Mesodermal cell (in vitro differentiated cells): Measurements from ENCODE around the gene BGN.

Experiments used
- H3K27ac ChIP-seq: 2 replicates; pipeline ENCODE4 v1.7.0; 2013; ENCODE audit warnings: mild to moderate bottlenecking, low read depth, low read length, moderate library complexity; ENCODE audit not compliant: severe bottlenecking
- H3K36me3 ChIP-seq: 2 replicates; pipeline ENCODE4 v1.7.1; 2013; ENCODE audit warnings: mild to moderate bottlenecking, low read length, moderate library complexity; ENCODE audit not compliant: control insufficient read depth, insufficient read depth
- H3K4me1 ChIP-seq: one replicate; pipeline ENCODE4 v1.7.1; 2013; ENCODE audit warnings: mild to moderate bottlenecking, low read length; ENCODE audit not compliant: insufficient read depth, control insufficient read depth, poor library complexity, severe bottlenecking
- H3K4me3 ChIP-seq: 2 replicates; pipeline ENCODE4 v1.7.0; 2013; ENCODE audit warnings: low read length, control low read depth, mild to moderate bottlenecking; ENCODE audit not compliant: insufficient read depth, poor library complexity, severe bottlenecking; ENCODE audit errors: extremely low read depth
- H3K9me3 ChIP-seq: 2 replicates; pipeline ENCODE4 v1.7.1; 2013; ENCODE audit warnings: mild to moderate bottlenecking, low read length, moderate library complexity; ENCODE audit not compliant: control insufficient read depth
- WGBS, 2 experiments: methylation state at CpG; one replicate each; pipeline ENCODE4 v1.1.5; 2013; ENCODE audit warnings: missing lambda C conversion rate in 2 of 2; ENCODE audit not compliant: insufficient coverage in 2 of 2; 5-methylcytosine and 5-hydroxymethylcytosine counted together

Gene BGN

DNA sequence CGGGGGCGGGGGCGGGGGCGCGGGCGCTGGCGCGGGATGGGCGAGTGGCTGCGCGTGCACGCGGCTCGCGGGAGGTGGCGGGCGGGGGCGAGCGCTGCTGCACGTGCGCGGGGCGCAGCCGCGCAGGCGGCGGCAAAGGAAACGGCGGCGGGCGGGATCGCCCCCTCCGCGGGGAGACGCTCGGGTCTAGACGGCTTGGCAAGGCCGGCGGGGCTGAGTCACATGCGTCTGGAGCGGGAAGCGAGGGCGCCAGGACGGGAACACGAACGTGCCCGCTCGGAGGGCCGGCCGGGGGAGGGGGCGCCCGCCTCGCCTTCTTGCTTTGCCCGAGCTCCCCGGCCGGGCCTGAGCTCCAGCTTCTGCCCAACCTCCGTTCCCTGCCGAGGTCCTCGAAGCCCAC lies 20.1 kb upstream of the BGN start:
- WGBS, 2 experiments, result 20% methylated on average over 1 of the region's 59 CpGs; no CpG with 5 or more reads in 1 of the 2 experiments
- Histone ChIP-seq H3K4me1 (peaks cover 9% of the 10 kb centered on the region), H3K27ac (no peak overlapping the region), H3K9me3 (no peaks in the 10 kb centered on the region), H3K4me3 (no peak overlapping the region), H3K36me3 (no peaks in the 10 kb centered on the region)

DNA sequence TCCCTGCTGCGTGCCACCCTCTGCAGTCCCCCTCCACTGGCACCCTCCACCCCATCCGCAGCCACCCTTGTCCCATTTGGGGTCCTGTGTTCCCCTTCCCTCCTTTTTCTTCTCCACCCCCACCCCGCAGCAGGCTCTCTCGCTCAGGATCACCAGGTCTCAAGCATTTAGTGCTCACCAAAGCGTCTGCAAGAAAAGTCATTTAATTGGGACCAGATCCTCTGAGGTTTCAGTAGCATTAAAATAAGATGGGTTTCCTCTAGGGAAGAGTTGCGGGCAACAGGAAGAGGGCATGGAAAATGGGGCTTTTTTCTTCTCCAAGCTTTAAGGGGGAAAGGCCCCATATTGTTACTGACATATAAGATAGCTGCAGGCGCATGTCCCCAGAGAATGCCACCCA lies 19.5 kb upstream of the BGN start:
- no peak overlapping the region for H3K4me3 ChIP-seq
- peaks cover 9% of the 10 kb centered on the region for H3K4me1 ChIP-seq
- WGBS, 2 experiments, result 67 to 100% methylated on average over 1 to 2 of the region's 7 CpGs
- no peaks in the 10 kb centered on the region for H3K9me3 ChIP-seq
- H3K27ac ChIP-seq, result no peak overlapping the region
- no peaks in the 10 kb centered on the region for H3K36me3 ChIP-seq

DNA sequence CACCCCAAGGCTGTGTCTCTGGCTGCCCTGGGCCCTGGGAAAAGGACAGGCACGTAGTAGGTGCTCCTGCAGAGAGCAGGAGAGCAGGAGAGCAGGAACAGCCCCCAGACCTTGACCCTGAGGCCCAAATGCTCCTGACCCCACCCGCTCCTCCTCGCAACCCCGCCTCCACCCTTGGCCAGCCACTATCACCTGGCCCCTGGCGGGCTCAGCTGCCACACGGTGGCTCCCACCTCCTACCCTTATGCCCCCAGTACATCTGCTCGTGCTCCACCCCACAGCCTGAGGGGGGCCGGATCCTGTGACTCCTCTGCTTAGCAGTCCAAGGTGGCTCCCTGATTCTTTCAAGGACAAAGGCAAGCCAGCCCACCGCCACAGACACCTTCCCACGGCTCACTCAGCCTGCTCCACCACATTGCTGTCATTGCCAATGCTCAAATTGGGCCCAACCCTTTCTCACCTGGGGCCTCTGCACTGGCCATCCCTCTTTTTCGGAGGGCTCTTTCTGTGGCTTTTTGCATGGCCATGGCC lies 19.0 kb upstream of the BGN start:
- 81 to 89% methylated on average over 5 to 9 of the region's 11 CpGs for WGBS, 2 experiments
- Histone ChIP-seq H3K36me3 (no peaks in the 10 kb centered on the region), H3K9me3 (no peaks in the 10 kb centered on the region), H3K4me1 (peaks cover 9% of the 10 kb centered on the region), H3K4me3 (no peak overlapping the region), H3K27ac (no peak overlapping the region)

GRCh38 chrX:153476666-153477363 lies 18.0 kb upstream of the BGN start:
- Histone ChIP-seq H3K9me3 (no peaks in the 10 kb centered on the region), H3K4me3 (no peak overlapping the region), H3K36me3 (no peaks in the 10 kb centered on the region), H3K4me1 (peaks cover 9% of the 10 kb centered on the region), H3K27ac (peak overlapping the region; percentile 41)
- WGBS, 2 experiments, result no CpG with 5 or more reads among the region's 16 CpGs

DNA sequence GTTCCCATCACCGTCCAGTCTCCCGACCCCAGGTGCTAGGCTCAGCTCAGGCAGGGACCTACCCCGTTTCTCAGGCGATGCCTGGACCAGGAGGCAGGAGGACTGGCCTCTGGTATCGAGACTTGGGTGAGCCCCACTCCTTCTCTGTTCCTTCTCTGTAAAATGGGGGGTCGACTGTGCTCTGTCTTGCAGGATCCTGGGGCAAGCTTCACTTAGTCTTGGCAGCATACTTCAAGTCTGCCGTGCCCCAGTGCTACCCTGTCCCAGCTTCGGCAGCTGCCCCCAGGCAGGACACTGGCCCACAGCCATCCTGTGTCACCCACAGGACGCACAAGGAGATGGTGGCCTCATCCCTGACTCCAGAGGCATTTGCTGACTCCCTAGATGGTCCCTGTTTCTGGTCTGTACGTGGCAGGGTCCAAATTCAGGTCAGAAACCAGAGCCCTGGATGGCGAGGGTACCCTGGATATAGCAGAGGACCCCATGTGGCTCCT lies 17.4 kb upstream of the BGN start:
- Histone ChIP-seq H3K27ac (no peak overlapping the region), H3K36me3 (no peaks in the 10 kb centered on the region), H3K4me1 (peaks cover 9% of the 10 kb centered on the region), H3K4me3 (no peak overlapping the region), H3K9me3 (no peaks in the 10 kb centered on the region)
- WGBS, 2 experiments, result 79 to 83% methylated on average over 2 to 9 of the region's 11 CpGs

- WGBS, 2 experiments, result 85% methylated on average over 5 of the region's 9 CpGs; no CpG with 5 or more reads in 1 of the 2 experiments
- Histone ChIP-seq H3K27ac (no peak overlapping the region), H3K4me3 (no peak overlapping the region)
These were observed 16.9 kb upstream of the BGN start for GRCh38 chrX:153477901-153478300.

GRCh38 chrX:153478746-153479145 lies 16.0 kb upstream of the BGN start:
- no peak overlapping the region for H3K27ac ChIP-seq
- H3K4me3 ChIP-seq, result no peak overlapping the region
- 80 to 100% methylated on average over 3 of the region's 16 CpGs for WGBS, 2 experiments
- H3K9me3 ChIP-seq, result no peaks in the 10 kb centered on the region
- no peaks in the 10 kb centered on the region for H3K36me3 ChIP-seq
- peaks cover 9% of the 10 kb centered on the region for H3K4me1 ChIP-seq

More at GRCh38 chrX:153477901-153478300, 16.9 kb upstream of the BGN start:
- H3K4me1 ChIP-seq, result peaks cover 9% of the 10 kb centered on the region
- H3K36me3 ChIP-seq, result no peaks in the 10 kb centered on the region
- no peaks in the 10 kb centered on the region for H3K9me3 ChIP-seq

DNA sequence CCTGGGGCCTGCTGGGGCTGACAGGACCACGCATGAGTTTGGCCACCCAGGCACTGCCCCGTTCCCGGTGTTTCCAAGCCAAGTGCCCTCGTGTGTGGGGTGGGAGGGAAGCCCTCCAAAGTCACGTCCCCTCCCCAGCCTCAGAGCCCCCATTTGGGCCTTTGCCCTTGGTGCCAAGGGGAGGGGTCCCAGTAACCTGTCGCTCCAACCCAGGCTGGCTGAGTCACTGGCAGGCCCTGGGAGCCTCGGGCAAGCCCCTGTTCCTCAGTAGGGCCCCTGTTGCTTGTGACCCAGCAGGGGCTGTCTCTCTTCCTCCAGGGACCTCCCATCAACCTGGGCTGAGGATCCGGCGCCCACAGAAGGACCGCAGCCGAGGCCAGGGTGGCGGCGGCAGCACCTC lies 13.7 kb upstream of the BGN start:
- H3K4me1 ChIP-seq, result peaks cover 9% of the 10 kb centered on the region
- WGBS, 2 experiments, result 79 to 97% methylated on average over 3 to 7 of the region's 13 CpGs
- no peaks in the 10 kb centered on the region for H3K36me3 ChIP-seq
- H3K9me3 ChIP-seq, result no peaks in the 10 kb centered on the region
- H3K4me3 ChIP-seq, result no peak overlapping the region
- H3K27ac ChIP-seq, result no peak overlapping the region

DNA sequence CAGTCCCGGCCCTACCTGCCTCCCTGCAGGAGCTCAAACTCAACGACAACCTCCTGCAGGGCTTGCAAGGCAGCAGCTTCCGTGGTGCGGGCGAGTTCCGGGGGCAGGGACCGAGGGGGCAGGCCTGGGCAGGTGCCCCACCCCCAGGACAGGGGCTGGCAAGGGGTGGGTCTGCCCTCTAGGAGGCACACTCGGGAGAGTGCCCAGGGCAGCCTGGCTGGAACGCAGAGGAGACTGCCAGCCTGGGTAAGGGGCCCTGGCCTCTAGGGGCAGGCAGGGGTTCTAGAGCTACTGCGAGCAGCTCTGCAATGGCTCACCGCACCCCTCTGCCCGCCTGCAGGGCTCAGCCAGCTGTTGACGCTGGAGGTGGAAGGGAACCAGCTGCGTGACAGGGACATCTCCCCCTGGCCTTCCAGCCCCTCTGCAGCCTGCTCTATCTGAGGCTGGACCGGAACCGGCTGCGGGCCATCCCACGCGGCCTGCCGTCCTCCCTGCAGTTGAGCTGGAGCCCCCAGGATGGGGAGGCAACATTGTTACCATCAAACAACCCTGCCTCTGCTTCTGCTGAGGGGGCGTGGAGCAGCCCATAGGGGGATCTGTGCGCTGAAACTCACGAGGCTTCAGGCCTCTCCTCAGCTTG lies 12.3 kb upstream of the BGN start:
- H3K36me3 ChIP-seq, result no peaks in the 10 kb centered on the region
- H3K27ac ChIP-seq, result no peak overlapping the region
- peaks cover 5% of the 10 kb centered on the region for H3K4me1 ChIP-seq
- 88 to 89% methylated on average over 4 to 13 of the region's 23 CpGs for WGBS, 2 experiments
- H3K4me3 ChIP-seq, result no peak overlapping the region
- no peaks in the 10 kb centered on the region for H3K9me3 ChIP-seq

DNA sequence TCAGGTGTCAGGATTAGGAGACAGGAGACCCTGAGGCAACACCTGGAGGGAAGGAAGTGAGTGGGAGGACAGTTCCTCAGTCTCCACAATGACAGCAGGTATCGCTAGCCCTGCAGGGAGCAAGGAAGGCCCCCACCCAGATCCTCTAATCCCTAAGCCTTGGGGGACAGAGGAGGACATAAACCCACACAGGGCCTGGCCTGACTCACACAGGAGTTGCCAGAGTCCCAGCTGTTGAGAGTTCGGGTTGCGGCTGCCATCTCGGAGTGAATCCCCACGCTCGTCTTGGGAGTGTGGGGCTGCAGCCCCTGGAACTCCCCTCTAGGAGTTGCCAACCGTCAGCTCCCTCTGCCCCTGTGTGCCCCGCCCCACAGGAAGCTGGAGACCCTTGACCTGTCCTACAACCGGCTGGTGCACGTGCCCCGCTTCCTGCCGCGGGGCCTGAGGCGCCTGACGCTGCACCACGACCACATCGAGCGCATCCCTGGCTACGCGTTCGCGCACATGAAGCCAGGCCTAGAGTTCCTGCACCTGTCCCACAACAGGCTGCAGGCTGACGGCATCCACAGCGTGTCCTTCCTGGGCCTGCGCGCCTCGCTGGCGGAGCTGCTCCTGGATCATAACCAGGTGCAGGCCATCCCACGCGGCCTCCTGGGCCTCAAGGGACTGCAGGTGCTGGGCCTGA lies 9.2 kb upstream of the BGN start:
- no peak overlapping the region for H3K27ac ChIP-seq
- H3K4me1 ChIP-seq, result peaks cover 9% of the 10 kb centered on the region
- WGBS, 2 experiments, result 83 to 91% methylated on average over 6 to 21 of the region's 30 CpGs
- H3K36me3 ChIP-seq, result no peaks in the 10 kb centered on the region
- H3K9me3 ChIP-seq, result no peaks in the 10 kb centered on the region
- no peak overlapping the region for H3K4me3 ChIP-seq
